Amniotic epithelial cell (primary cell): ENCODE data around the gene TRIM27.
"Not testable (repeated sequence)": the region's sequence is repeated elsewhere in the genome, so short reads cannot be mapped to it uniquely, and the experiment has no call there.

ENCODE experiments used
- DNase-seq: peaks from one replicate; pipeline ENCODE4 v3.0.0-alpha.2; 2010; ENCODE audit warnings: low read depth

The TRIM27 gene

GRCh38 chr6:28896505-28897368 is 27.0 kb downstream of the TRIM27 start:
- peak; percentile 49 for DNase-seq

GRCh38 chr6:28895131-28895812 is 28.5 kb downstream of the TRIM27 start:
- peak; percentile 94 for DNase-seq

GRCh38 chr6:28893172-28893799 is 30.5 kb downstream of the TRIM27 start:
- no peak for DNase-seq

GRCh38 chr6:28892525-28892924 is 31.3 kb downstream of the TRIM27 start:
- DNase-seq, result no peak

- no peak for DNase-seq
Measured at GRCh38 chr6:28887796-28888496, 35.8 kb downstream of the TRIM27 start.

GRCh38 chr6:28886079-28886439 is 37.7 kb downstream of the TRIM27 start:
- DNase-seq, result no peak

- no peak for DNase-seq
Measured at GRCh38 chr6:28884423-28885131, 39.2 kb downstream of the TRIM27 start.

GRCh38 chr6:28880894-28881780 is 42.6 kb downstream of the TRIM27 start:
- peak; percentile 61 for DNase-seq

GRCh38 chr6:28880519-28880893 is 43.3 kb downstream of the TRIM27 start:
- no peak for DNase-seq

- no peak for DNase-seq
Measured at GRCh38 chr6:28876710-28877109, 47.1 kb downstream of the TRIM27 start.

- no peak for DNase-seq
Measured at GRCh38 chr6:28875191-28875747, 48.5 kb downstream of the TRIM27 start.

- not testable (repeated sequence) for DNase-seq
Measured at GRCh38 chr6:28872157-28872817, 51.5 kb downstream of the TRIM27 start.

GRCh38 chr6:28871335-28872156 is 52.2 kb downstream of the TRIM27 start:
- DNase-seq, result no peak

- DNase-seq, result no peak
Measured at GRCh38 chr6:28868873-28869272, 54.9 kb downstream of the TRIM27 start.

- peak; percentile 7 for DNase-seq
Measured at GRCh38 chr6:28867086-28867409, 56.7 kb downstream of the TRIM27 start.

- peak; percentile 49 for DNase-seq
Measured at GRCh38 chr6:28866205-28867085, 57.3 kb downstream of the TRIM27 start.

- peak; percentile 21 for DNase-seq
Measured at GRCh38 chr6:28865401-28866204, 58.2 kb downstream of the TRIM27 start.
